ENCODE data around the gene DSG2.

DNA sequence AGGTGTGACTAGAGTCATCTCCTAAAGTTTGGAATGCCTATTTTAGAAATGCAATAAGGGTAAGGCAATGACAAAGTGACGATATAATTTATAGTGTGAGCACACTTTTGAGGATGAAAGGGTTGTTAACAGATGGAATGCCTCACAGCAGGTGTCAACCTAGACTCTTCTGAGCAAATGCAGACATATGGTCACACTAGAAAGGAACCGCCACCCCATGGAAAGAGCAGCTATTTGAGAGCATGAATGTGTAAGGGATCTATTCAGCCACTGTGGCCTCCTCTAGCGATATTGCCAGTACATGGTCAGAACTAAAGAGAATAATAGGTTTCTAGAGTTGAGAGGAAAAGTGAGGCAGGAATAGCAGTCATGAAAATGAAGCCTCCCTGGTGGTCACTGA lies 18.5 kb downstream of the DSG2 start:
- TF ChIP-seq, protein P1, sequence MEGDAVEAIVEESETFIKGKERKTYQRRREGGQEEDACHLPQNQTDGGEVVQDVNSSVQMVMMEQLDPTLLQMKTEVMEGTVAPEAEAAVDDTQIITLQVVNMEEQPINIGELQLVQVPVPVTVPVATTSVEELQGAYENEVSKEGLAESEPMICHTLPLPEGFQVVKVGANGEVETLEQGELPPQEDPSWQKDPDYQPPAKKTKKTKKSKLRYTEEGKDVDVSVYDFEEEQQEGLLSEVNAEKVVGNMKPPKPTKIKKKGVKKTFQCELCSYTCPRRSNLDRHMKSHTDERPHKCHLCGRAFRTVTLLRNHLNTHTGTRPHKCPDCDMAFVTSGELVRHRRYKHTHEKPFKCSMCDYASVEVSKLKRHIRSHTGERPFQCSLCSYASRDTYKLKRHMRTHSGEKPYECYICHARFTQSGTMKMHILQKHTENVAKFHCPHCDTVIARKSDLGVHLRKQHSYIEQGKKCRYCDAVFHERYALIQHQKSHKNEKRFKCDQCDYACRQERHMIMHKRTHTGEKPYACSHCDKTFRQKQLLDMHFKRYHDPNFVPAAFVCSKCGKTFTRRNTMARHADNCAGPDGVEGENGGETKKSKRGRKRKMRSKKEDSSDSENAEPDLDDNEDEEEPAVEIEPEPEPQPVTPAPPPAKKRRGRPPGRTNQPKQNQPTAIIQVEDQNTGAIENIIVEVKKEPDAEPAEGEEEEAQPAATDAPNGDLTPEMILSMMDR (IDR thresholded peaks at IDR 0.05), result no peak
- TF ChIP-seq EP300 (IDR thresholded peaks at IDR 0.05), result no peak

Measured in tibial nerve (tissue), 4 donors.